GM12875 (cell line): ENCODE data around the gene MOG.
"Not testable (repeated sequence)": the region's sequence is repeated elsewhere in the genome, so short reads cannot be mapped to it uniquely, and the experiment has no call there.

Experiments used
- H3K4me3 ChIP-seq: one replicate; pipeline ENCODE4 v1.5.1; 2011; ENCODE audit warnings: low read depth, low read length, control low read depth
- TF ChIP-seq, protein P1 (sequence below): IDR thresholded peaks from 2 replicates; pipeline ENCODE4 v1.5.1; 2011; ENCODE audit warnings: low read depth, mild to moderate bottlenecking, control low read depth, inconsistent platforms, low read length, moderate library complexity, borderline replicate concordance; ENCODE audit not compliant: insufficient read depth

The MOG gene

DNA sequence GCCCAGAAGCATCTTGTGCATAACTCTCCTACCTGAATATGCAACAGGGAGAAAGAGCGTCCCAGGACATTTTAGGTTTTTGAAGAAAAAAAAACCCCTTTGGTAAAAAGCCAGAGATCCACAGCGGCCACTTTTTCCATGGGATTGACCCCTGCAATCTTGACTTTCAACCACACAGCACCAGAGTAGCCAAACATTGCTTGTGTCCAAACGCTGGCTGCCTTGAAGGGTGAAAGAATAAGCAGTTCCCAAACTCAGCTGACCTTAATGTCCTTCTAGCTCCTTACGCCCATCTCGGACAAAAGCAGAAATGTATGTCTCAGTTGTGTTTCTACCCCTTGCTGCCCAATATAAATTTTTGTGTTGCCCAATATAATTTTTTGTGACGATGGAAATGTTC is 1.2 kb upstream of the MOG start:
- TF ChIP-seq, protein P1, sequence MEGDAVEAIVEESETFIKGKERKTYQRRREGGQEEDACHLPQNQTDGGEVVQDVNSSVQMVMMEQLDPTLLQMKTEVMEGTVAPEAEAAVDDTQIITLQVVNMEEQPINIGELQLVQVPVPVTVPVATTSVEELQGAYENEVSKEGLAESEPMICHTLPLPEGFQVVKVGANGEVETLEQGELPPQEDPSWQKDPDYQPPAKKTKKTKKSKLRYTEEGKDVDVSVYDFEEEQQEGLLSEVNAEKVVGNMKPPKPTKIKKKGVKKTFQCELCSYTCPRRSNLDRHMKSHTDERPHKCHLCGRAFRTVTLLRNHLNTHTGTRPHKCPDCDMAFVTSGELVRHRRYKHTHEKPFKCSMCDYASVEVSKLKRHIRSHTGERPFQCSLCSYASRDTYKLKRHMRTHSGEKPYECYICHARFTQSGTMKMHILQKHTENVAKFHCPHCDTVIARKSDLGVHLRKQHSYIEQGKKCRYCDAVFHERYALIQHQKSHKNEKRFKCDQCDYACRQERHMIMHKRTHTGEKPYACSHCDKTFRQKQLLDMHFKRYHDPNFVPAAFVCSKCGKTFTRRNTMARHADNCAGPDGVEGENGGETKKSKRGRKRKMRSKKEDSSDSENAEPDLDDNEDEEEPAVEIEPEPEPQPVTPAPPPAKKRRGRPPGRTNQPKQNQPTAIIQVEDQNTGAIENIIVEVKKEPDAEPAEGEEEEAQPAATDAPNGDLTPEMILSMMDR, result no peak
- no peak overlapping the region for H3K4me3 ChIP-seq

DNA sequence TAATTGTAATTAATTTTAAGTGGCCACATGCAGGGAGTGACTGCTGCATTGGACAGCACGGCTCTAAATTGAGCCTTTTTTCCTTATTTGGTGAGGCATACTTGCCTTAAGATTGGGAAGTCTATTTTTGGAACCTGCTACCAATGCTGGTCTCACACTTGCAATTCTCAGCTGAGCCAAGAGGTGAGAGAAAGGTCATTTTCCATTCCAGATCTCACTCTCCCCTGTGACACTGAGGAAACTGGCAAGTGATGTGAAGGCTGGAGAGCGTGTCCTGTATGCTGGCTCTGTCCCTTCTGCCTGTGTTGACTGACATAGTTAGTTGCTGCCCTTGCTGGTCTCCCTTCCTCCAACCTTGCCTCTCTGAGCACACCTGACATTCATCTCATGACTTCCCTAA is 735 bp upstream of the MOG start:
- H3K4me3 ChIP-seq, result no peak overlapping the region
- TF ChIP-seq, protein P1, result no peak

DNA sequence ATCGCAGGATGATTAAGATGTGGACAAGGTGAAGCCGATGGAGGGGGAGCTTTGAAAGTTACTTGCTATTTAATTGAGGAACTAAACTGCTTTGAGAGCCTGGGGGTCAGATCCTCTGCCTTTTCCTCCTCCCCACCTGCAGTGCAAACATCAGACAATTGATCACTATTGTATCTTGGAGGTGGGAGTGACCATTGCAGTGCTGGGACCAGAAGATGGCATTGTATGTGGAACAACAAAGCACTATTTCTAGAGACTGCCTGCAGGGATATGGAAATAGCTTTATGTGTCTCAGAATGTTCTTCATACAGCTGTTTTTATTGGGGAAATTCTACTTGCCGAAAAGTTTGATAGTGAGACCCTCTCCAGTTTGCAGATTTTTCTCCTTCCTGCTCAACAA is 4.2 kb downstream of the MOG start:
- H3K4me3 ChIP-seq, result no peak overlapping the region
- TF ChIP-seq, protein P1, result no peak

DNA sequence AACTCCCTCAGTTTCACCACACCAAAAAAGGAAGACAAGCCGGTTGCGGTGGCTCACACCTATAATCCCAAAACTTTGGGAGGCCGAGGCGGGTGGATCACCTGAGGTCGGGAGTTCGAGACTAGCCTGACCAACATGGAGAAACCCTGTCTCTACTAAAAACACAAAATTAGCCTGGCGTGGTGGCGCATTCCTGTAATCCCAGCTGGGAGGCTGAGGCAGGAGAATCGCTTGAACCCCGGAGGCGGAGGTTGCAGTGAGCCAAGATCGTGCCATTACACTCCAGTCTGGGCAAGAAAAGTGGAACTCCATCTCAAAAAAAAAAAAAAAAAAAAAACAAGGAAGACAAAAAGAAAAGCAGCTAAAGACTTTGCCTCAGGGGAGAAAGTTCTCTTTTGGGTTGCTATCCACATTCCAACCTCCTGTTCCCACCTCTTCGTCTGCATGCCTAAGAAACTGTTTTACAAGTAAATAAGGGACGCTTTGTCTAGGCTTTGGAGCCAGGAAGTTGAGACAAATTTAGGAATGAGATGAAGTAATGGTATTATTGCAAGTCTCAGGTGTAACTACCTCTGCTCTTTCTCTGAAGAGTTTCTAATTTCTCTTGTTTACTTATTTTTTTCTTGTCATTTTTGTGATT is 4.7 kb downstream of the MOG start:
- H3K4me3 ChIP-seq, result not testable (repeated sequence)

DNA sequence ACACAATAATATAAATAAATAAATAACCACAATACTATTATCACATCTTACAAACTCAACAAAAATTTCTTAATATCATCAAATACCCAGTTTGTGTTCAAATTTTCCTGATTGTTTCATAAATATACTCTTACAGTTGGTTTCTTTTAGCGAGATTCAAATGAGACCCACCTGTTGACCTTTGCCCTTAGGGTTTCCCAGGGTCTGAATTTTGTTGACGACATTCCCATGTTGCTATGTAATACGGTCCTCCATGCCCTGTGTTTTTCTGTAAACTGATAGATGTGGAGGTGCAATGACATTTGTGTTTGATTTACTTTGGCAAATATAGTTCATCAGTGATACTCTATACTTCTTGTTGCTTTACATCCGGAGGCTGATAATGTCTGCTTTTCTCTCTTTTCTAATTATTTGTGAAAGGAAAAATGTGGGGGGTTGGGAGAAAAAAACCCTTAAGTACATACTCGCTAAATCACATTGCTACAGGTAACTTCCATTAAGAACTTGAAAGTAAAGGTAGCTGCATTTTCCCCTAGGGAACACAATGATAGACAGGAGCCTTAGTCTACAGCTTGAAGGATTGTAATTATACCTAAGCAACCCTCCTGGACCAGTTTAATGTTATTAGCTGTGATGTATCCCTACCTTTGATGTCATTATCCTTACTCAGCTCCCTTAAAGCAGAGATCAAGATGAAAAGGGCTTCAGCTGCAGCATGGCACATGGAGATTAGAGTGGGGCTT is 6.6 kb downstream of the MOG start:
- no peak overlapping the region for H3K4me3 ChIP-seq
- TF ChIP-seq, protein P1, result no peak

DNA sequence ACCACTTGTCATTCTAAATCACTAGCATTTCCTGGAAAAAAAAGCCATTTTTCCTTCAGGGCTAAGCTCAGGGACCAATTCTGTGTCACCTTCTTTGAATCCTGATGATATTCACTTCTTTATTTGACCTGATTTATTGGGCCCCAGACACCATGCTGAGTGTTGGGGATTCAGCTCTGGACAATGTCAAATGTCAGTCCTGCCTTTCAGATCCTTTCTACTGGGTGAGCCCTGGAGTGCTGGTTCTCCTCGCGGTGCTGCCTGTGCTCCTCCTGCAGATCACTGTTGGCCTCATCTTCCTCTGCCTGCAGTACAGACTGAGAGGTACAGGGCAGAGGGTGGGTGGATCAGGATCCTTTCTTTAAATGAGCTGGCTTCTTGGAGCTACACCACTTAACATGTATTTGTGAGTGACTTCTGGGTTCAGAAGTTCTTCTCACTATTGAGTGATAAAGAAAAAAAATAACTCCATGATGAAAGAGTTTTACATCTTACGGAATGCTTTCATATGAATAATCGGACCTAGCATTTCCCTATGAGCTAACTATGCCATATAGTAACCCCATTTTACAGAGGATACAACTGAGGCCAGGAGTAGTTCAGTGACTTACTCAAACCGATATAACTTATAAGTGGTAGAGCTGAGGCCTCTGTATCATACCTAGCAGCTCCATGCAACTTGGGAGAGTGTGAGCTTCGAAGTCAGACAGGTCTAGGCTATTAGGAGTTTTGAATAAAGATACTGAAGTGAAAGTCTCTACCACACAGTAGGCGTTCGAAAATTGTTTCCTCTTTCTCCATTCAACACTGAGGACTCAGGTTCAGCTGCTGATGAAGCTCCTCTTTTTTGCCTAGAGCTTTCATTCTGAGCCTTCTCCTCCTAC is 9.3 kb downstream of the MOG start:
- TF ChIP-seq, protein P1, result no peak
- H3K4me3 ChIP-seq, result no peak overlapping the region

DNA sequence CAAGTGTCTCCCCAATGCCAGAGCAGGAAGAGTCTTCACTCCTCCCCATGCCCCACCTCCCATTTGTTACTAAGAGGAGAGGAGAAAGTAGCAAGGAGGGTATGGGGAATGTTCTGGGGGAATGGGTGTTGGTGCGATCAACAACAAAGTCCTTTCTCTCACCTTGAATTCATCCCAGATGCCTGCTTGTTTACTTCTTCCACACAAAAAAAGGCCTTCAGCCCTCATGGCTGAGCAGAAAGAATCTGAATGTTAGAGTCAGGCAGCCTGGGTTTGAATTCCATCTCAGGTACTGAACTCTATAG is 9.9 kb downstream of the MOG start:
- TF ChIP-seq, protein P1, result no peak
- no peak overlapping the region for H3K4me3 ChIP-seq
